IMR-90 (cell line): ENCODE measurements around the gene ARHGEF18.

Experiments used
- CTCF ChIP-seq: conservative IDR thresholded peaks from 2 replicates; pipeline ENCODE4 v1.5.1; 2012; ENCODE audit warnings: mild to moderate bottlenecking, low read depth, low read length, improper control_type of control experiment
- ELK1 ChIP-seq: fragments of 150-350 bp; IDR thresholded peaks from 2 replicates; pipeline ENCODE4 v1.6.1; 2016; ENCODE audit warnings: low read depth, mild to moderate bottlenecking, low read length, moderate library complexity, borderline replicate concordance
- FOS ChIP-seq: fragments of 150-350 bp; IDR thresholded peaks from 2 replicates; pipeline ENCODE4 v1.6.1; 2016; ENCODE audit warnings: low read depth, low read length
- POLR2A ChIP-seq: IDR thresholded peaks from 2 replicates; pipeline ENCODE4 v1.6.1; 2012; ENCODE audit warnings: mild to moderate bottlenecking, low read depth, low read length
- RAD21 ChIP-seq: IDR thresholded peaks from 2 replicates; pipeline ENCODE4 v1.6.1; 2012; ENCODE audit warnings: low read length, improper control_type of control experiment
- RCOR1 ChIP-seq: IDR thresholded peaks from 2 replicates; pipeline ENCODE4 v1.6.1; 2012; ENCODE audit warnings: mild to moderate bottlenecking, low read length, improper control_type of control experiment; ENCODE audit not compliant: insufficient replicate concordance
- RFX5 ChIP-seq: IDR thresholded peaks from 2 replicates; pipeline ENCODE4 v1.8.0; 2012; ENCODE audit warnings: low read depth, mild to moderate bottlenecking, low read length, moderate library complexity
- SMC3 ChIP-seq: fragments of 150-350 bp; IDR thresholded peaks from 2 replicates; pipeline ENCODE4 v1.6.1; 2016; ENCODE audit warnings: low read depth, mild to moderate bottlenecking, antibody characterized with exemption, low read length, moderate library complexity

GRCh38 chr19:7342143-7342542, 6.6 kb upstream of the ARHGEF18 start:
- TF ChIP-seq POLR2A (no peak), CTCF (no peak), RCOR1 (no peak), RAD21 (no peak), FOS (no peak), RFX5 (no peak), ELK1 (no peak), SMC3 (no peak)
